A673 (cell line): Measurements from ENCODE around the gene TCEA2. TPM values are rescaled to one million over a fixed set of nuclear protein-coding genes. Genes with fewer than 3 reads are reported as not detected.

Experiments used
- BruUV-seq: library from RNA; stranded (reverse); fragments of 400-500 nt; replicated peaks from 2 replicates; lab custom pipeline; 2021; lab: Mats Ljungman, UMichigan
- CTCF ChIA-PET: fragments of 300-600 bp; sonication (Branson Sonifier 250); formaldehyde crosslinking; loops from one replicate; lab custom pipeline; 2022; ENCODE audit warnings: antibody characterized with exemption; lab: Charles Lee
- POLR2A ChIA-PET: fragments of 300-600 bp; sonication (Branson Sonifier 250); formaldehyde crosslinking; loops from one replicate; lab custom pipeline; 2022; ENCODE audit warnings: antibody characterized with exemption; ENCODE audit not compliant: low non-redundant PET; lab: Charles Lee
- DNase-seq: peaks from one replicate; pipeline ENCODE4 v3.0.0-alpha.2; 2015; ENCODE audit warnings: low spot score
- H3K27ac ChIP-seq: fragments of 200-600 bp; sonication (generic); 2 replicates; pipeline ENCODE4 v1.5.1; 2016; ENCODE audit warnings: mixed run types, low read depth, mild to moderate bottlenecking, mixed read lengths, antibody characterized with exemption, low read length; ENCODE audit not compliant: poor library complexity, severe bottlenecking
- H3K27me3 ChIP-seq: fragments of 200-600 bp; sonication (generic); replicated peaks from 2 replicates; pipeline ENCODE4 v1.6.1; 2017; ENCODE audit warnings: mixed run types, low read depth, mild to moderate bottlenecking, mixed read lengths, antibody characterized with exemption, low read length; ENCODE audit not compliant: insufficient read depth, poor library complexity
- H3K36me3 ChIP-seq: fragments of 200-600 bp; sonication (generic); 2 replicates; pipeline ENCODE4 v1.6.1; 2016; ENCODE audit warnings: mixed run types, mild to moderate bottlenecking, mixed read lengths, antibody characterized with exemption, low read length; ENCODE audit not compliant: insufficient read depth, poor library complexity, severe bottlenecking
- H3K4me1 ChIP-seq: fragments of 200-600 bp; sonication (generic); 2 replicates; pipeline ENCODE4 v1.6.1; 2017; ENCODE audit warnings: mixed run types, mild to moderate bottlenecking, mixed read lengths, antibody characterized with exemption, low read length; ENCODE audit not compliant: insufficient read depth, poor library complexity, severe bottlenecking
- H3K4me3 ChIP-seq: fragments of 200-600 bp; sonication (generic); 2 replicates; pipeline ENCODE4 v1.5.1; 2016; ENCODE audit warnings: low read depth, mixed run types, mild to moderate bottlenecking, mixed read lengths, low read length; ENCODE audit not compliant: poor library complexity, severe bottlenecking
- H3K9me3 ChIP-seq: fragments of 200-600 bp; sonication (generic); 2 replicates; pipeline ENCODE4 v1.6.1; 2016; ENCODE audit warnings: mixed run types, low read depth, mild to moderate bottlenecking, mixed read lengths, antibody characterized with exemption, low read length; ENCODE audit not compliant: poor library complexity, severe bottlenecking
- CTCF ChIP-seq: fragments of 300-800, 200-600 bp; sonication (generic); conservative IDR thresholded peaks from 2 replicates; pipeline ENCODE4 v1.5.1; 2017; ENCODE audit warnings: low read depth, mild to moderate bottlenecking, antibody characterized with exemption, low read length, moderate library complexity, mixed read lengths
- EZH2 ChIP-seq: fragments of 200-600 bp; sonication (generic); IDR thresholded peaks from 2 replicates; pipeline ENCODE4 v1.6.1; 2017; ENCODE audit warnings: borderline replicate concordance, low read depth, mild to moderate bottlenecking, mixed read lengths, antibody characterized with exemption, low read length; ENCODE audit not compliant: poor library complexity, severe bottlenecking
- intact Hi-C: fragments of 100-400 bp; cut with micrococcal nuclease; formaldehyde crosslinking; loops from one replicate; pipeline ENCODE4 v1.10.0; 2022; ENCODE audit not compliant: unreplicated experiment
- total RNA-seq: library from RNA; stranded (reverse); gene quantifications from 2 replicates; pipeline ENCODE4 v1.2.3, GENCODE V29; 2021

The TCEA2 gene
- total RNA-seq, 1 experiment from 2014 or later: 35.0 TPM

GRCh38 chr20:64053841-64054661 is 8.9 kb upstream of the TCEA2 start:
- no peaks in the 10 kb centered on the region for H3K27me3 ChIP-seq
- peaks cover 13% of the 10 kb centered on the region for H3K4me1 ChIP-seq
- H3K36me3 ChIP-seq: no peaks in the 10 kb centered on the region
- CTCF ChIA-PET: no interaction called here
- H3K27ac ChIP-seq: no peak overlapping the region
- H3K9me3 ChIP-seq: no peaks in the 10 kb centered on the region
- POLR2A ChIA-PET: no interaction called here
- TF ChIP-seq EZH2: no peak
- 0 out of 2 replicates have a peak, but pooled peaks have one; percentile 21 for TF ChIP-seq CTCF
- no TSS peak for BruUV-seq
- intact Hi-C loops: no loop called here
- no peak for DNase-seq
- no peak overlapping the region for H3K4me3 ChIP-seq

GRCh38 chr20:64055396-64055892 is 7.6 kb upstream of the TCEA2 start:
- ChIA-PET CTCF (no interaction called here), POLR2A (no interaction called here)
- no peak overlapping the region for H3K4me3 ChIP-seq
- intact Hi-C loops: no loop called here
- no TSS peak for BruUV-seq
- DNase-seq: no peak
- H3K27ac ChIP-seq: no peak overlapping the region
- no peaks in the 10 kb centered on the region for H3K36me3 ChIP-seq
- TF ChIP-seq EZH2 (no peak), CTCF (no peak)
- no peaks in the 10 kb centered on the region for H3K9me3 ChIP-seq
- H3K27me3 ChIP-seq: no peaks in the 10 kb centered on the region
- peaks cover 5% of the 10 kb centered on the region for H3K4me1 ChIP-seq

GRCh38 chr20:64055893-64056638 is 6.9 kb upstream of the TCEA2 start:
- no peak overlapping the region for H3K27ac ChIP-seq
- ChIA-PET CTCF (no interaction called here), POLR2A (no interaction called here)
- no peaks in the 10 kb centered on the region for H3K27me3 ChIP-seq
- H3K4me3 ChIP-seq: no peak overlapping the region
- H3K36me3 ChIP-seq: no peaks in the 10 kb centered on the region
- TF ChIP-seq EZH2 (no peak), CTCF (no peak)
- H3K9me3 ChIP-seq: no peaks in the 10 kb centered on the region
- intact Hi-C loops: no loop called here
- DNase-seq: no peak
- H3K4me1 ChIP-seq: peaks cover 5% of the 10 kb centered on the region
- BruUV-seq: no TSS peak
